Measurements from ENCODE around the gene REELD1. TPM values are rescaled to one million over a fixed set of nuclear protein-coding genes. Genes with fewer than 3 reads are reported as not detected.

Gene REELD1
- total RNA-seq, 1 experiment from 2014 or later, result not detected

- no TSS peak for BruUV-seq (replicated peaks)
- intact Hi-C loops (cut with micrococcal nuclease), result no loop called here
- no peaks in the 10 kb centered on the region for H3K27me3 Mint-ChIP-seq (ENCODE audit: insufficient read depth, unreplicated experiment)
- H3K4me1 Mint-ChIP-seq (ENCODE audit: insufficient read depth, unreplicated experiment), result peaks cover 12% of the 10 kb centered on the region
- no peaks in the 10 kb centered on the region for H3K36me3 Mint-ChIP-seq (ENCODE audit: insufficient read depth, unreplicated experiment)
- no peak overlapping the region for H3K4me3 Mint-ChIP-seq (ENCODE audit: unreplicated experiment)
- H3K9me3 Mint-ChIP-seq (ENCODE audit: unreplicated experiment), result peaks cover 5% of the 10 kb centered on the region
- ChIA-PET CTCF (interaction anchor here (0.6 to 1.1 kb wide), 2 partner anchors 15 to 682 kb away, joined by 3 to 4 read pairs; no protein-coding TSS in a partner anchor), POLR2A (interaction anchor here (0.7 kb wide), 1 partner anchor 285 kb away, joined by 3 read pairs; no protein-coding TSS in a partner anchor)
- no peak for TF ChIP-seq CTCF (IDR thresholded peaks at IDR 0.05; ENCODE audit: unreplicated experiment)
- no peak overlapping the region for H3K27ac Mint-ChIP-seq (ENCODE audit: low read depth, unreplicated experiment)
- no peak for DNase-seq (ENCODE audit: unreplicated experiment)
These were observed 22.8 kb downstream of the REELD1 start for GRCh38 chr4:146237092-146237491.

DNA sequence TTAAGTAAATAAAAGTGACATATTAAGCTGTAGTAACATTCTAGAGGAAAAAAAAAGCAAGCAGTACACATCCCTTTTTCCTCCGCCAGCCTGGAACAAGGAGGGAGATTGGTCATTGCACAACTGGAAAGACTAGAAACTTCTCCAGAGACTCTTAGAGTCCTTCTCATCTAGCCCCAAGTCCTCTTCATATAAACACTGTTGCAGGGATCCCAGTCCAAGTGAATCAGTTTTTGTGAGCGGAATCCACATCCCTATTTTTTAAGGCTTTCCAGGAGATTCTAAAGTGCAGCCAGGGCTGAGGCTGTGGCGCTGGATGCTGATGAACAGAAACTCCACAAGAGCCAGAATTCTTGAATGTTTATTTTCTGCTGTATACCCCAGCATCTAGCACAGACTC is 23.8 kb downstream of the REELD1 start:
- DNase-seq (ENCODE audit: unreplicated experiment), result no peak
- H3K27ac Mint-ChIP-seq (ENCODE audit: low read depth, unreplicated experiment), result no peak overlapping the region
- intact Hi-C loops (cut with micrococcal nuclease), result no loop called here
- no TSS peak for BruUV-seq (replicated peaks)
- POLR2A ChIA-PET, result no interaction called here
- H3K9me3 Mint-ChIP-seq (ENCODE audit: unreplicated experiment), result no peaks in the 10 kb centered on the region
- no peak overlapping the region for H3K4me3 Mint-ChIP-seq (ENCODE audit: unreplicated experiment)
- no peaks in the 10 kb centered on the region for H3K36me3 Mint-ChIP-seq (ENCODE audit: insufficient read depth, unreplicated experiment)
- H3K27me3 Mint-ChIP-seq (ENCODE audit: insufficient read depth, unreplicated experiment), result no peaks in the 10 kb centered on the region
- CTCF ChIA-PET, result interaction anchor here (1.1 kb wide), 1 partner anchor 14 kb away, joined by 4 read pairs; no protein-coding TSS in a partner anchor
- H3K4me1 Mint-ChIP-seq (ENCODE audit: insufficient read depth, unreplicated experiment), result peaks cover 12% of the 10 kb centered on the region
- TF ChIP-seq CTCF (IDR thresholded peaks at IDR 0.05; ENCODE audit: unreplicated experiment), result no peak

DNA sequence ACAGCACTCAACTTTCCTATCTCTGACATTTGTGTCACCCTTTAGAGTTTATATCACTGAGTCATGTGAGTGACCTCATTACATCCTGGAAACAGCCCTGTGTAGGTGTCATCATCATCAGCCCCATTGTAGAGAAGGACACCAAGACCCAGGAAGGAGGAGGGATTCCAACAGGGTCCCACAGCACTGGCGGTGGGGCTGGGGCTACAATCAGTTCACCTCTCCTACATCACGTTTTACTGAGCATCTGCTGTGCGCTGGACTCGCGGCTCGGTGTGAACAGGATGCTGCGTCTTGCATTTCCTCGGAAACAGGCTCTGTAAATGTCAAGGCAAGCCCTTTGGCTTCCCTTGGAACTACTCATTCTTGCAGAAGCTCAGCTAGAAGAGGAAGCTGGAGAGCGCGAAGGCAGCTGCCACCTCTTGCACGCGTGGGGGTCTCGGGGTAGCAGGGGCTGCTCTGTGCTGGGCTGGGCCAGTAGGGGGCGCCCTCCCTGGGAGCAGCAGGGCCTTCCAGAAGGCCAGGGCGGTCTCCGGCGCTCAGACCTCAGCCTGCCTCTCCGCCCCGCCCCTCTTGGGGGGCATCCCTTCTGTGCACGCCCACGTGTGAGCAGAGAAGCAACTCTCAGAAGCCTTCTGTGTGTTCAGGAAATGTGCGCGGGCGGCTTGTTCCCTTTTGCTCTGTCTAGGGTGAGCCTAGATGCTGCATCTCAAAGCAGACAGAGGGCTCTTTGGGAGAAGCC is 29.0 kb downstream of the REELD1 start:
- Mint-ChIP-seq H3K4me3 (ENCODE audit: unreplicated experiment) (no peak overlapping the region), H3K9me3 (ENCODE audit: unreplicated experiment) (no peaks in the 10 kb centered on the region), H3K36me3 (ENCODE audit: insufficient read depth, unreplicated experiment) (no peaks in the 10 kb centered on the region), H3K4me1 (ENCODE audit: insufficient read depth, unreplicated experiment) (peaks cover 19% of the 10 kb centered on the region), H3K27me3 (ENCODE audit: insufficient read depth, unreplicated experiment) (no peaks in the 10 kb centered on the region), H3K27ac (ENCODE audit: low read depth, unreplicated experiment) (no peak overlapping the region)
- no peak for DNase-seq (ENCODE audit: unreplicated experiment)
- TF ChIP-seq CTCF (IDR thresholded peaks at IDR 0.05; ENCODE audit: unreplicated experiment), result peak; percentile 48
- CTCF ChIA-PET, result interaction anchor here (0.6 to 1.4 kb wide), 5 partner anchors 18 to 659 kb away, joined by 3 read pairs; no protein-coding TSS in a partner anchor
- POLR2A ChIA-PET, result no interaction called here
- intact Hi-C loops (cut with micrococcal nuclease), result loop anchor here (2.0 kb wide), 2 partner anchors 89 to 853 kb away; no protein-coding TSS in a partner anchor
- no TSS peak for BruUV-seq (replicated peaks)

- no peaks in the 10 kb centered on the region for H3K36me3 Mint-ChIP-seq (ENCODE audit: insufficient read depth, unreplicated experiment)
- TF ChIP-seq CTCF (IDR thresholded peaks at IDR 0.05; ENCODE audit: unreplicated experiment), result no peak
- intact Hi-C loops (cut with micrococcal nuclease), result loop anchor here (2.0 kb wide), 2 partner anchors 89 to 853 kb away; no protein-coding TSS in a partner anchor
- H3K4me1 Mint-ChIP-seq (ENCODE audit: insufficient read depth, unreplicated experiment), result peaks cover 19% of the 10 kb centered on the region
- no peak for DNase-seq (ENCODE audit: unreplicated experiment)
- ChIA-PET CTCF (interaction anchor here (0.6 to 1.1 kb wide), 7 partner anchors 15 to 675 kb away, joined by 3 to 5 read pairs (median 3); no protein-coding TSS in a partner anchor), POLR2A (no interaction called here)
- no TSS peak for BruUV-seq (replicated peaks)
- no peaks in the 10 kb centered on the region for H3K27me3 Mint-ChIP-seq (ENCODE audit: insufficient read depth, unreplicated experiment)
- H3K4me3 Mint-ChIP-seq (ENCODE audit: unreplicated experiment), result no peak overlapping the region
- H3K9me3 Mint-ChIP-seq (ENCODE audit: unreplicated experiment), result no peaks in the 10 kb centered on the region
- H3K27ac Mint-ChIP-seq (ENCODE audit: low read depth, unreplicated experiment), result no peak overlapping the region
These were observed 29.5 kb downstream of the REELD1 start for GRCh38 chr4:146243883-146244277.
